K562 treated with DMSO at 1 percent for 4 hours (cell line): ENCODE data around the gene HES1. TPM values are rescaled to one million over a fixed set of nuclear protein-coding genes. Genes with fewer than 3 reads are reported as not detected.

ENCODE experiments used
- total RNA-seq: library from RNA; unstranded; fragments of 300-600 nt; gene quantifications from 2 replicates; pipeline ENCODE4 v1.2.3, GENCODE V29; 2022; ENCODE audit not compliant: insufficient read depth

Gene HES1
- total RNA-seq, result 40.9 and 42.0 TPM in 2 replicates

DNA sequence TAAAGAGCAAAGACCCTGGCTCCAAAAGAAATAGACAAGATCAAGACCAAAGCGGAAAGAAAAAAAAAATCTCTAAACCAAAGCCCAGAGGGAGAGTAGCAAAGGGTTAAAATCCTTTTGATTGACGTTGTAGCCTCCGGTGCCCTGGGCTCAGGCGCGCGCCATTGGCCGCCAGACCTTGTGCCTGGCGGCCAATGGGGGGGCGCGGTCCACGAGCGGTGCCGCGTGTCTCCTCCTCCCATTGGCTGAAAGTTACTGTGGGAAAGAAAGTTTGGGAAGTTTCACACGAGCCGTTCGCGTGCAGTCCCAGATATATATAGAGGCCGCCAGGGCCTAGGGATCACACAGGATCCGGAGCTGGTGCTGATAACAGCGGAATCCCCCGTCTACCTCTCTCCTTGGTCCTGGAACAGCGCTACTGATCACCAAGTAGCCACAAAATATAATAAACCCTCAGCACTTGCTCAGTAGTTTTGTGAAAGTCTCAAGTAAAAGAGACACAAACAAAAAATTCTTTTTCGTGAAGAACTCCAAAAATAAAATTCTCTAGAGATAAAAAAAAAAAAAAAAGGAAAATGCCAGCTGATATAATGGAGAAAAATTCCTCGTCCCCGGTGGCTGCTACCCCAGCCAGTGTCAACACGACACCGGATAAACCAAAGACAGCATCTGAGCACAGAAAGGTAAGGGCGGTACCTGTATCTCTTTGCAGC lies at the start of gene HES1:
HES1 (plus strand) TSS at position 343 of the 713 bp plus-strand sequence; CDS start at position 576, 233 bp downstream.

Other genes starting within 250 kb of the HES1 start
- not detected in 2 replicates for gene CPN2, start 215.2 kb downstream of the HES1 start, total RNA-seq
- not detected in 2 replicates for gene LRRC15, start 233.6 kb downstream of the HES1 start, total RNA-seq